GM15510 (cell line): ENCODE data around the gene NCKAP5.

ENCODE experiments used
- POLR2A ChIP-seq: IDR thresholded peaks from 3 replicates; pipeline ENCODE4 v1.6.1; 2011; ENCODE audit warnings: borderline replicate concordance; ENCODE audit not compliant: insufficient read length; ENCODE audit errors: extremely low read depth

The NCKAP5 gene

GRCh38 chr2:132915812-132916549, 652.3 kb downstream of the NCKAP5 start:
- TF ChIP-seq POLR2A, result no peak

DNA sequence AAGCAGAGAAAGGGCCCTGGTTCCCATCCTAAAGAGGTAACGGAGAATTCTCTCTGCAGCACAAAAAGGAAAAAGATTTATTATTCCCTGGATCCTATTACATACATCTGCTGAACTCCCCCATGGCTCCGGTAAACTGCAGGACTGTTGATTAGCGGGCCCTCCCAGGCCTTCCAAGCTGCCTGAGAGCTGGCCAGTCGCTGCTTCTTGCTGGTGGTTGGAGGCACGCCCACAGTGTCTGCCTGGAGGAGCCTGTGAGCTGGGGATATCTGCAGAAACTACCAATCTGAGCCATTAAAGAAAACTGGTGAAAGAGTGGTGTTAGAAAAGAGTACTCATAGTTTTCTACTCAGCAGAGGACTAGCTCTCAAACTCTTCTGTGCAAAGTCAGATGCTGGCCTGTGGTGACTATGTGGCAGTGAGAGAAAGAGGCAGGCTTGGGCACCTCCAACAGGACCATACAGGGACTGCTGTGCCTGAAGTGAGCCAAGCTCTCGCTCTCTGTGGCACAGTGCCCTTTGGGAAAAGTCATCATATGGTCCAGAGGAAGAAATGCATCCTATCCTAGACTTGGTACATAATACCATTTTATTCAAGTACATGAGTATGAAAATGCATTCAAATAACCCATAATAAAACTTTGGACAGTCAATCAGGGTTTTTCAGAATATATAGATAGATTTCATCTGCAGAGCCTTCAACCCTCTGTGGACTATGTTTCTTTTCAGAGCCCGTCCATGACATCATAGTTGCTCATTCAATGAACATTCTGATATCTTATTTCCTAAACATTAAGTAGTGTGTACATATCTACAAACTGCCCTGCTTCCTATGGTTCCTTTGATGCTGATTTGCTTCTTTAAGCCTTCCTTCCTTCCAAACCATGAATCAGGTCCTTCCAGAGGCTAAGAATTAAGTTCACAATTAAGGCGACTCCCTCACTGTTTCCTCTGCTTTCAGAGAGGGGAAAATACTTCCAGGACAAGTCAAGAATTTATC, 656.2 kb downstream of the NCKAP5 start:
- no peak for TF ChIP-seq POLR2A

GRCh38 chr2:132910432-132910831, 657.8 kb downstream of the NCKAP5 start:
- TF ChIP-seq POLR2A, result no peak

DNA sequence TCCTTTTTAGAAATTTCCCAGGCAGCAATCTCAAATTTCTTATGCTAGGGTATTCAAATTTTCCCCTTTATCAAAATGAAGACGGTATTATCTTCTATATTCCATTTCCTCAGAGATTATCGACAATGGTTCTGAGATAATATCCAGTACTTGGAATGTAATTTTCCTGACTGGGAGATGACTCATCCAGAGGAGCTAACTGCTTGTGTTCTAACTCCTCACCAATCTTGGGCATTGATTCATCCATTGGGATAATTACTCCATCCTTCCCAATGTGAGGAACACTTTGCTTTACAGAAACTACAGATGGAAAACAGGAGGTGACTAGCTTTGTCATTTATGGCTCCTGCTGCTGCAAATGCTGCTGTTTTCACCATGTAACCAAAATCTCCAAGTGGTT, 658.8 kb downstream of the NCKAP5 start:
- no peak for TF ChIP-seq POLR2A

GRCh38 chr2:132904142-132904842, 664.0 kb downstream of the NCKAP5 start:
- TF ChIP-seq POLR2A, result no peak

- TF ChIP-seq POLR2A, result no peak
These were observed 665.6 kb downstream of the NCKAP5 start for GRCh38 chr2:132902626-132903025.

GRCh38 chr2:132901661-132902060, 666.6 kb downstream of the NCKAP5 start:
- no peak for TF ChIP-seq POLR2A

DNA sequence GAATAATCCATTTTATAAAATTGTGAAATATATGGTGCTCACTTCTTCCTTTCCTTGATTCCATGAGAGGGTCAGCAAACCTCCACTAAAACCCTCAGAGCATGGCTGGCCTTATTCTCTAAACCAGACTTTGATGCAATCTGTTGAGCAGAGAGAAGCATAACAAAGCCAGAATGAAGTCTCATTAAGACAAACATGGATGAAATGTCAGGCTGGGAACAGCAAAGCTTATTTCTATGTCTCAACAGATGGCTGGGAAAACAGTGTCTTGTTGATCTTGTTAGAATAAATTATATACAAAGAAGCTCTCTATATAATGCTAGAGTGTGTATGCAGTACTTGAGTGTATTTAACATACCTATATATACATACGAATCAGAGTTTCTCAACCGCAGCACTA, 671.2 kb downstream of the NCKAP5 start:
- TF ChIP-seq POLR2A, result no peak

DNA sequence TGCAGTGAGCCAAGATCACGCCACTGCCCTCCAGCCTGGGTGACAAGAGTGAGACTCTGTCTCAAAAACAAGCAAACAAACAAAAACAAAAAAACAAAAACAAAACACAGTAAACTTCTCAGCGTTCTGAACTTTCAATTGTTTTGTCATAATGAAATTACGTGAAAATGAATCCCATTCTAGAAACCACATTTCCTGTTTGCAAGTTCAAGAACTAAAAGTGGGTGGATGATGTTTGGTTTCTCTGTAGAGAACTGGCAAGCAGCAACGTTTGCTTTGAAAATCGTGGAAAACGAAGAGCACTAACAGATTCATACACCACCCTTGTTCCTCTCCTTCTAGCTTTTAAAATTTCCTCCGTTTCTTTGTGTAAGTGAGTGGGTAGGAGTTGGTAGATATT, 672.2 kb downstream of the NCKAP5 start:
- TF ChIP-seq POLR2A, result no peak

GRCh38 chr2:132891498-132891897, 676.8 kb downstream of the NCKAP5 start:
- no peak for TF ChIP-seq POLR2A

DNA sequence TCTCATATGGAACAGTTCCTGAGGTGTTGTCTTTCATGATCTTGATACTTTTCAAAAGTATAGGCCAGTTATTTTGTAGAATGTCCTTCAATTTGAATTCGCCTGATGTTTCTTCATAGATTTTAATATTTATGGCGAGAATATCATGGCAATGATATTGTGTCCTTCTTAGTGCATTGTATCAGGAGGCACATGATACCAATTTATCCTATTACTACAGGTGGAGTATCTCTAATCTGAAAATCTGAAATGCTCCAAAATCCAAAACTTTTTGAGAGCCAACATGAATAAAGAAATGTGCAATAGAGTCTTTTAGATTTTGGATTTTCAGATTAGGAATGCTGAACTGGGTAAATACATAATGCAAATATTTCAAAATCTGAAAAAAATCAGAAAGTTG, 681.7 kb downstream of the NCKAP5 start:
- TF ChIP-seq POLR2A, result no peak

GRCh38 chr2:132884705-132885104, 683.6 kb downstream of the NCKAP5 start:
- TF ChIP-seq POLR2A, result no peak

GRCh38 chr2:132884292-132884691, 684.0 kb downstream of the NCKAP5 start:
- no peak for TF ChIP-seq POLR2A

- TF ChIP-seq POLR2A, result no peak
These were observed 684.8 kb downstream of the NCKAP5 start for GRCh38 chr2:132883430-132883829.

DNA sequence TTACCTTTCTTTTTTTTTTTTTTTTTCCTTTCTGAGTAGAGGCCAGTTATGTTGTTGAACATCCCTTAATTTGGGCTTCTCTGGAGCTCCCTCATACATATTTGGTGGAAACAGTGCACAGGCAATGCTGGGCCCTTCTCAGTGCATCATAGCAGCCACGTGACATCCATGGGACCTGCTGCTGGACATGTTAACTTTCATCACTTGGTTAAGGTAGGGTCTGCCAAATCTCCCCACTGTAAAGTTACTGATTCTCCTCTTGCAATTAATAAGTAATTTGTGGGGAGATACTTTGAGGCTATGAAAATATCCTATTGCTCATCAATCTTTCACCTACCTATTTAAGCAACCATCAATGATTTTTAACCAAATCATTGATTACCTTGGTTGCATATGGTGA, 686.7 kb downstream of the NCKAP5 start:
- TF ChIP-seq POLR2A, result no peak
